Amygdala (tissue), 56 donors: Measurements from ENCODE around the gene CUBN.
"Not testable (repeated sequence)": the region's sequence is repeated elsewhere in the genome, so short reads cannot be mapped to it uniquely, and the experiment has no call there.

Source experiments
- DNase-seq, 56 donors: peaks; one replicate each; lab custom pipeline; 2025; lab: John Stamatoyannopoulos, UW

The CUBN gene

GRCh38 chr10:17141504-17142229, 12.1 kb upstream of the CUBN start:
- DNase-seq = no peak

DNA sequence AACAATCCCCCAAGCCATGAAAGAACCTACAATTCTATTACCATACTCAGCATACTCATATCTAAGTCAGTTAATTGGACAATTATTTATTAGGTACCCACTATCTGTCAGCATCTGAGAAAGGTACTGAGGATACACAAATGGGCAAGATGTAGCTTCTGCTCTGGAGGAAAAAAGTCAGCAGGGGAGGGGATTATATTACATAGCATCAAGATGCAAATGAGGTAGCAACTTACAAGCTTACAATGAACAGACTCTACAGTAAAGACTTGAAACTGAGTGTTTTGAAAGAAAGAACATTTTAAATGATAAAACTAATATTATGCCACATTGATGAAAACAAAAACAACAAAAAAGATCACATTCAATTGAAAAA, 10.8 kb upstream of the CUBN start:
- no peak for DNase-seq

GRCh38 chr10:17138460-17139042, 8.9 kb upstream of the CUBN start:
- DNase-seq = no peak

- DNase-seq = no peak
These were observed 5.2 kb upstream of the CUBN start for GRCh38 chr10:17134737-17135260.

GRCh38 chr10:17134282-17134681, 4.7 kb upstream of the CUBN start:
- DNase-seq = no peak

- no peak for DNase-seq
These were observed 1.4 kb downstream of the CUBN start for GRCh38 chr10:17128261-17128660.

DNA sequence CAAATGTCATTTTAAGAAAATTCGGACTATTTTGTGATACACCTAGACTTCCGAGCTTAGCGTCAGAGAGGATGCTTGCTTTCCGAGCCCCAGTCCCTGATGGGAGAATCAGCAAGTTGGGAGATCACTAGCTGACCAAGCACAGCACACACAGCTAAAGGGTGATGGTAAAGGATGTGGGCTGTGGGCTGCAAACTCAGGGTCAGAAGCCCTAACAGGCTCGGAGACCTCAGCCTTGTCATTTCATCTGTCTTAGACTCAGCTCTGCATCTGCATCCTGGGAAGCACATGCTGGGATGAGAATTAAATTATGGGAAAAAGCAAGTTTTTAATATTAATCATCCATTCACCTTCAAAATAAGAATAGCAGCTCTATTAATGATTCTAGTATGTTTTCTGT, 3.3 kb downstream of the CUBN start:
- no peak for DNase-seq

DNA sequence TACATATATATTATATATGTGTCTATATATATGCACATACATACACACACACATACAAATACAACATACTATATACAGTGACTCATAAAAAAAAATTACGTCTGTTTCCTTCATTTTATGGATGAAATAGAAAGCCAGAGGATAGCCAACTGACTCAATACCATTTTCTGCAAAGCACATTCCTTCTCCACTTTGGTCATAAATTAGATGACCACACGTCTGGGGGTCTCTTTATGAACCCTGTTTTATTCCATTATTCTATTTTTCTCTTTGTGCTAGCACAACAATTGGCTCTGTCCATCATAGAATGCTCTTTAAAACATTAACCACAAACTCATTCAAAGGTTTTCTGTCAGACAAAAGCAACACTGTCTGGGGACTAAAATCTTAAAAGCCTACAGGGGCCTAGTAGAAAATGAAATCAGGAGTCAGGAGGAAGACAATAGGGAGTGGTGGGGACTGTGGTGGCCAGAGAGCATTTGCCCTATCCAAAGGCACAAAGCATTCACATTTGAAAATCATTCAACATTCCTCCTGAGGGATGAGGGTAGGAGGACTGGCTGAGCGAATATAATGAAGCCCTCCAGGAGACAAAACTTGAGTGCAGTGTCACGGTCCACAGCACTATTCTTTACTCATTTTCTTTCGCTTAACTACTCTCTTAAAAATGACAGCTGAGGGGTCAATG, 4.3 kb downstream of the CUBN start:
- DNase-seq = no peak

- no peak for DNase-seq
These were observed 5.7 kb downstream of the CUBN start for GRCh38 chr10:17123961-17124360.

GRCh38 chr10:17122726-17123661, 6.6 kb downstream of the CUBN start:
- no peak for DNase-seq

DNA sequence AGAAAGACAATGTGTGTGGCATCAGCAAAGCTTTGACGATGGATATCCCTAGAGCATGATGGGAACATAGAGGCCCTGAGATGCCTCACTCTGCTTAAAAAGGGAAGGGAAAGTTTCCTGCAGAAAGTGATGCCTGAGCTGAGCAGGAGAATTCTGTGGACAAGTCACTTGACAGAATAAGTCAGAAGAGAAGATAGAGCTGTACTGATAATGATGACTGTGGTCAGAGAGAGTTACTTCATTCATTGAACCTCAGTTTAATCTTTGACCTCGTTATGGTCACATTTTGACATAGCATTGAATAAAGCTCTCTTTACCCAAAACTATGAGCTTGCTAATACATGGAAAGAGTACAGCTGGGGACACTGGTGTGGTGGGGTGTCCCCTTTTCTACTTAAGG, 7.6 kb downstream of the CUBN start:
- DNase-seq = no peak

GRCh38 chr10:17120694-17121093, 8.9 kb downstream of the CUBN start:
- DNase-seq = no peak

- no peak for DNase-seq
These were observed 9.8 kb downstream of the CUBN start for GRCh38 chr10:17119845-17120244.

GRCh38 chr10:17116193-17116592, 13.4 kb downstream of the CUBN start:
- DNase-seq = no peak

DNA sequence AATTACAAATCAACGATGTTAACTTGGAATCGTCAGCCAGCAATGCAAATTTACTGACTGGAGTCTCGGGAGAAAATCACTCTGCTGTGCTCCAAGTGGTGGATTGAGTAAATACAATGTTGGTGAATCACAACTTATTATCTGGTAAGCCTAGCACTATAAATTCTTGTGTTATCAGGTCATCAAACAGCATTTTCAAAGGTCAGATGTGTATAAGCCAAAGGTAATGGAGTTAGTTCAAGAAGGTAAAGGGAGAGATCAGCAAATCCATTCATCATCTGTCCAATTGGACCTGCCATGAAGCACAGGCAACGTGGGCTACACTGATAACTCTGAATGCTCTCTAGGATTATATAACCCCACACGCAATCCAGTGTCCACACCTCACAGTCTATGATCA, 13.9 kb downstream of the CUBN start:
- no peak for DNase-seq

DNA sequence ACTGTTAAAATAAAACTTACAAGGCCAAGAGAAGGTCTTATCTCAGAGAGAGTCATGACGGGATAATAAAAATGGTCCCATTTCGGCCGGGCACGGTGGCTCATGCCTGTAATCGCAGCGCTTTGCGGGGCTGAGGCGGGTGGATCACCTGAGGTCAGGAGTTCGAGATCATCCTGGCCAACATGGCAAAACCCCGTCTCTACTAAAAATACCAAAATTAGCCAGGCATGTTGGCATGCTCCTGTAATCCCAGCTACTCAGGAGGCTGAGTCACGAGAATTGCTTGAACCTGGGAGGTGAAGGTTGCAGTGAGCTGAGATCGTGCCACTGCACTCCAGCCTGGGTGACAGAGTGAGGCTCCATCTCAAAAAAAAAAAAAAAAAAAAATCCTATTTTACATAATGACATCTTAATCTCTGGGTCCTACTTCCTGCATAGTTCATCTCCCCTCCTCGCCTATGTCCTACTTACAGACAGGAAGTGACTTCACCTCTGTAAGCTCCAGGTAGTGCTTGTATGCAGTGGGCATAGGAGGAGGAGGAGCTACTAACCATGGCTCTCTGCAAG, 14.7 kb downstream of the CUBN start:
- DNase-seq = not testable (repeated sequence)

- DNase-seq = peak in 17 of 56 donors; percentile 1 to 46 (median 8)
These were observed 15.6 kb downstream of the CUBN start for GRCh38 chr10:17113889-17114540.

- DNase-seq = no peak
These were observed 16.3 kb downstream of the CUBN start for GRCh38 chr10:17113346-17113745.

- no peak for DNase-seq
These were observed 17.0 kb downstream of the CUBN start for GRCh38 chr10:17112566-17112965.
